SH-SY5Y (cell line): ENCODE data around the gene SLC66A3.

Experiments used
- GATA2 ChIP-seq: IDR thresholded peaks from 2 replicates; pipeline ENCODE4 v1.6.1; 2011; ENCODE audit warnings: mild to moderate bottlenecking, low read depth, low read length
- GATA3 ChIP-seq: IDR thresholded peaks from 2 replicates; pipeline ENCODE4 v1.6.1; 2011; ENCODE audit warnings: low read depth, mild to moderate bottlenecking, low read length, moderate library complexity

- TF ChIP-seq GATA2 (no peak), GATA3 (no peak)
Measured at GRCh38 chr2:11227595-11227994, 72.3 kb downstream of the SLC66A3 start.
